H9 (cell line): ENCODE results near the gene KCNIP1. TPM values are rescaled to one million over a fixed set of nuclear protein-coding genes. Genes with fewer than 3 reads are reported as not detected.
A peak's percentile ranks its signal among the peaks of the same experiment; 100 is the strongest.

Experiments used
- DNase-seq: peaks from one replicate; pipeline ENCODE4 v3.0.0-alpha.2; 2017
- H2AFZ ChIP-seq: one replicate; pipeline ENCODE4 v1.6.1; 2013; ENCODE audit warnings: mild to moderate bottlenecking, low read length, control low read depth, moderate library complexity
- H2AK5ac ChIP-seq: 2 replicates; pipeline ENCODE4 v1.6.1; 2013; ENCODE audit warnings: low read length, control low read depth, mixed read lengths; ENCODE audit not compliant: insufficient read length
- H2BK120ac ChIP-seq: one replicate; pipeline ENCODE4 v1.6.1; 2013; ENCODE audit warnings: low read depth, mild to moderate bottlenecking, low read length, control low read depth, inconsistent platforms; ENCODE audit not compliant: poor library complexity, severe bottlenecking
- H2BK12ac ChIP-seq: 2 replicates; pipeline ENCODE4 v1.6.1; 2013; ENCODE audit warnings: low read length, control low read depth, mixed read lengths, low read depth; ENCODE audit not compliant: insufficient read length
- H2BK15ac ChIP-seq: 2 replicates; pipeline ENCODE4 v1.6.1; 2013; ENCODE audit warnings: low read depth, low read length, control low read depth
- H2BK20ac ChIP-seq: one replicate; pipeline ENCODE4 v1.6.1; 2013; ENCODE audit warnings: low read depth, mild to moderate bottlenecking, low read length, control low read depth, inconsistent platforms; ENCODE audit not compliant: poor library complexity, severe bottlenecking
- H2BK5ac ChIP-seq: 2 replicates; pipeline ENCODE4 v1.6.1; 2013; ENCODE audit warnings: low read length, control low read depth, mixed read lengths; ENCODE audit not compliant: insufficient read length
- H3K14ac ChIP-seq: 2 replicates; pipeline ENCODE4 v1.6.1; 2013; ENCODE audit warnings: low read length, control low read depth; ENCODE audit not compliant: insufficient read depth
- H3K18ac ChIP-seq: 2 replicates; pipeline ENCODE4 v1.6.1; 2013; ENCODE audit warnings: low read depth, mild to moderate bottlenecking, mixed read lengths, low read length, control low read depth; ENCODE audit not compliant: insufficient read length
- H3K23ac ChIP-seq: 2 replicates; pipeline ENCODE4 v1.6.1; 2013; ENCODE audit warnings: low read length, control low read depth, mixed read lengths, low read depth; ENCODE audit not compliant: insufficient read length
- H3K23me2 ChIP-seq: 2 replicates; pipeline ENCODE4 v1.6.1; 2013; ENCODE audit warnings: low read depth, mild to moderate bottlenecking, mixed read lengths, low read length, control low read depth; ENCODE audit not compliant: insufficient read length, poor library complexity, severe bottlenecking
- H3K27ac ChIP-seq: 2 replicates; pipeline ENCODE4 v1.5.1; 2013; ENCODE audit warnings: low read length, control low read depth, mixed read lengths, low read depth; ENCODE audit not compliant: insufficient read length
- H3K27me3 ChIP-seq: 2 replicates; pipeline ENCODE4 v1.6.1; 2013; ENCODE audit warnings: low read length, control low read depth, inconsistent platforms; ENCODE audit not compliant: insufficient read depth
- H3K4ac ChIP-seq: 2 replicates; pipeline ENCODE4 v1.6.1; 2013; ENCODE audit warnings: low read depth, mild to moderate bottlenecking, control low read depth, inconsistent platforms, low read length, moderate library complexity
- H3K4me1 ChIP-seq: 2 replicates; pipeline ENCODE4 v1.6.1; 2013; ENCODE audit warnings: low read length, control low read depth, inconsistent platforms; ENCODE audit not compliant: insufficient read depth
- H3K4me2 ChIP-seq: 2 replicates; pipeline ENCODE4 v1.6.1; 2013; ENCODE audit warnings: low read length, control low read depth, mixed read lengths; ENCODE audit not compliant: insufficient read length, insufficient read depth
- H3K56ac ChIP-seq: 2 replicates; pipeline ENCODE4 v1.6.1; 2013; ENCODE audit warnings: low read depth, mild to moderate bottlenecking, mixed read lengths, low read length, control low read depth; ENCODE audit not compliant: insufficient read length
- H3K79me1 ChIP-seq: 2 replicates; pipeline ENCODE4 v1.6.1; 2013; ENCODE audit warnings: low read depth, mild to moderate bottlenecking, moderate library complexity, low read length, control low read depth, inconsistent platforms; ENCODE audit not compliant: insufficient read depth, poor library complexity, severe bottlenecking
- H3K79me2 ChIP-seq: 2 replicates; pipeline ENCODE4 v1.6.1; 2013; ENCODE audit warnings: low read length, control low read depth, inconsistent platforms; ENCODE audit not compliant: insufficient read depth
- H3K9ac ChIP-seq: 2 replicates; pipeline ENCODE4 v1.6.1; 2013; ENCODE audit warnings: low read length, control low read depth, mixed read lengths; ENCODE audit not compliant: insufficient read length; ENCODE audit errors: extremely low read depth
- H3K9me3 ChIP-seq: one replicate; pipeline ENCODE4 v1.6.1; 2013; ENCODE audit warnings: low read depth, low read length, inconsistent platforms; ENCODE audit not compliant: control insufficient read depth
- H3T11ph ChIP-seq: one replicate; pipeline ENCODE4 v1.6.1; 2013; ENCODE audit warnings: mild to moderate bottlenecking, low read length, control low read depth, inconsistent platforms
- H4K20me1 ChIP-seq: one replicate; pipeline ENCODE4 v1.6.1; 2013; ENCODE audit not compliant: control insufficient read depth, insufficient read length, insufficient read depth
- H4K5ac ChIP-seq: 2 replicates; pipeline ENCODE4 v1.6.1; 2013; ENCODE audit warnings: low read depth, mild to moderate bottlenecking, mixed read lengths, low read length, control low read depth; ENCODE audit not compliant: insufficient read length
- H4K8ac ChIP-seq: replicated peaks from 2 replicates; pipeline ENCODE4 v1.6.1; 2013; ENCODE audit warnings: low read length, control low read depth, mixed read lengths, low read depth; ENCODE audit not compliant: insufficient read length
- H4K91ac ChIP-seq: 2 replicates; pipeline ENCODE4 v1.6.1; 2013; ENCODE audit warnings: low read depth, mild to moderate bottlenecking, moderate library complexity, mixed read lengths, low read length, control low read depth; ENCODE audit not compliant: insufficient read length
- H3K27ac Mint-ChIP-seq, 3 experiments: 2 replicates in 2 of 3; 3 replicates in 1 of 3; pipeline ENCODE4 v1.8.0; 2020 to 2021; ENCODE audit warnings: mixed read lengths in 3 of 3, mild to moderate bottlenecking in 1 of 3, moderate library complexity in 1 of 3
- H3K27me3 Mint-ChIP-seq: 2 replicates; pipeline ENCODE4 v1.8.0; 2021; ENCODE audit warnings: low read depth, mild to moderate bottlenecking, moderate library complexity, mixed read lengths
- H3K36me3 Mint-ChIP-seq, 3 experiments: 2 replicates in 2 of 3; 3 replicates in 1 of 3; pipeline ENCODE4 v1.8.0; 2020 to 2021; ENCODE audit warnings: low read depth in 3 of 3, mixed read lengths in 3 of 3; ENCODE audit not compliant: insufficient read depth in 1 of 3
- H3K4me1 Mint-ChIP-seq, 2 experiments: 2 replicates each; pipeline ENCODE4 v1.8.0; 2020; ENCODE audit warnings: mixed read lengths in 2 of 2
- H3K4me3 Mint-ChIP-seq, 2 experiments: 2 replicates in 1 of 2; 3 replicates in 1 of 2; pipeline ENCODE4 v1.8.0; 2020 to 2021; ENCODE audit warnings: mild to moderate bottlenecking in 2 of 2, mixed read lengths in 2 of 2, moderate library complexity in 1 of 2
- H3K9me3 Mint-ChIP-seq, 2 experiments: 2 replicates in 1 of 2; 3 replicates in 1 of 2; pipeline ENCODE4 v1.8.0; 2020; ENCODE audit warnings: mild to moderate bottlenecking in 2 of 2, mixed read lengths in 2 of 2, moderate library complexity in 1 of 2
- WGBS: extraction: QIAGEN DNeasy Blood & Tissue Kit; methylation state at CpG from one replicate; pipeline ENCODE4 v1.1.7; 2013; ENCODE audit warnings: missing lambda C conversion rate, low lambda C conversion rate, mixed read lengths; ENCODE audit not compliant: insufficient read length; ENCODE audit errors: extremely low coverage; 5-methylcytosine and 5-hydroxymethylcytosine counted together
- total RNA-seq: library from RNA; stranded (reverse); gene quantifications from 2 replicates; pipeline ENCODE4 v1.2.1, GENCODE V29; 2021
- TF ChIP-seq, protein P1 (sequence below): fragments of 200-600 bp; sonication (generic); conservative IDR thresholded peaks from 3 replicates; pipeline ENCODE4 v1.8.0; 2021; ENCODE audit warnings: antibody characterized with exemption, mild to moderate bottlenecking

The KCNIP1 gene
- total RNA-seq, 1 experiment from 2014 or later = 0.63 TPM

DNA sequence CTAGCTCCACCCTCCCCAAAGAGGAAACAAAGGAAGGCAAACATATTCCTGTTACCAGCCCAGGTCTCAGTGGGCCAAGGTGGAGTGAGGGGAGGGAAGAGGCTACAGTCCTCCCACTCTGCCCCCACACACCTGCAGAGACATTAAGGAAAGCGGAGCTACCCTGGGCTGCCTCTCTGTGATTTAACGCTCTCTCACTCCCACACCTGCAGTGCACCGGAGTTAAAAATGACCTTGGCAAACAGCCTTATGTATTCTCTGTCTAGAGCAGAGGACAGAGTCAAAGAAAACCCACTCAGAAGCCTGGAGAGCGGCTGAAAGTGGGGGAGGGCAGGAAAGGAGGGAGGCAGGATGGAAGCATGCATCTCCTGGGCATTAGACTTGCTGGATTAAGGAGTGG lies 32.7 kb downstream of the KCNIP1 start:
- Histone ChIP-seq H4K20me1 (no peaks in the 10 kb centered on the region), H2BK15ac (no peak overlapping the region), H3K18ac (no peak overlapping the region), H3K27me3 (no peaks in the 10 kb centered on the region), H3K4me1 (no peaks in the 10 kb centered on the region), H2BK120ac (no peak overlapping the region), H3K56ac (no peak overlapping the region), H4K8ac (no peak overlapping the region), H3K79me2 (no peaks in the 10 kb centered on the region), H2AK5ac (no peak overlapping the region), H4K5ac (no peak overlapping the region), H3T11ph (no peak overlapping the region), H3K4me2 (no peak overlapping the region), H3K14ac (no peak overlapping the region), H2BK20ac (no peak overlapping the region), H3K27ac (no peak overlapping the region), H3K4ac (no peak overlapping the region), H2BK12ac (no peak overlapping the region), H4K91ac (no peak overlapping the region), H2AFZ (no peak overlapping the region), H3K23ac (no peak overlapping the region), H3K9me3 (no peaks in the 10 kb centered on the region), H3K23me2 (no peaks in the 10 kb centered on the region), H3K79me1 (no peaks in the 10 kb centered on the region), H2BK5ac (no peak overlapping the region), H3K9ac (no peak overlapping the region)
- Mint-ChIP-seq H3K27me3 (peaks cover 5% of the 10 kb centered on the region), H3K9me3 (no peaks in the 10 kb centered on the region), H3K27ac (peak overlapping the region; percentile 41 to 85 (median 73); a peak in 4 of 7 replicates), H3K36me3 (no peaks in the 10 kb centered on the region), H3K4me3 (no peak overlapping the region), H3K4me1 (peaks cover 17 to 43% of the 10 kb centered on the region in 2 experiments)
- TF ChIP-seq, protein P1, sequence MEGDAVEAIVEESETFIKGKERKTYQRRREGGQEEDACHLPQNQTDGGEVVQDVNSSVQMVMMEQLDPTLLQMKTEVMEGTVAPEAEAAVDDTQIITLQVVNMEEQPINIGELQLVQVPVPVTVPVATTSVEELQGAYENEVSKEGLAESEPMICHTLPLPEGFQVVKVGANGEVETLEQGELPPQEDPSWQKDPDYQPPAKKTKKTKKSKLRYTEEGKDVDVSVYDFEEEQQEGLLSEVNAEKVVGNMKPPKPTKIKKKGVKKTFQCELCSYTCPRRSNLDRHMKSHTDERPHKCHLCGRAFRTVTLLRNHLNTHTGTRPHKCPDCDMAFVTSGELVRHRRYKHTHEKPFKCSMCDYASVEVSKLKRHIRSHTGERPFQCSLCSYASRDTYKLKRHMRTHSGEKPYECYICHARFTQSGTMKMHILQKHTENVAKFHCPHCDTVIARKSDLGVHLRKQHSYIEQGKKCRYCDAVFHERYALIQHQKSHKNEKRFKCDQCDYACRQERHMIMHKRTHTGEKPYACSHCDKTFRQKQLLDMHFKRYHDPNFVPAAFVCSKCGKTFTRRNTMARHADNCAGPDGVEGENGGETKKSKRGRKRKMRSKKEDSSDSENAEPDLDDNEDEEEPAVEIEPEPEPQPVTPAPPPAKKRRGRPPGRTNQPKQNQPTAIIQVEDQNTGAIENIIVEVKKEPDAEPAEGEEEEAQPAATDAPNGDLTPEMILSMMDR = no peak
- WGBS = no CpG with 5 or more reads among the region's 4 CpGs
- no peak for DNase-seq
